22Rv1 (cell line): ENCODE results near the gene FBXO30.

ENCODE experiments used
- H3K27ac ChIP-seq: fragments of 450-650 bp; 2 replicates; pipeline ENCODE4 v1.5.1; 2017
- CTCF ChIP-seq: fragments of 450-650 bp; IDR thresholded peaks from 2 replicates; pipeline ENCODE4 v1.5.1; 2017; ENCODE audit warnings: mild to moderate bottlenecking
- ZFX ChIP-seq: fragments of 450-650 bp; IDR thresholded peaks from 2 replicates; pipeline ENCODE4 v1.6.1; 2017; ENCODE audit warnings: antibody characterized with exemption, borderline replicate concordance

FBXO30 gene

GRCh38 chr6:145787688-145788087 lies 26.9 kb downstream of the FBXO30 start:
- TF ChIP-seq ZFX (no peak), CTCF (no peak)
- H3K27ac ChIP-seq = no peak overlapping the region

- TF ChIP-seq CTCF = no peak
- TF ChIP-seq ZFX = no peak
- H3K27ac ChIP-seq = no peak overlapping the region
Observed at GRCh38 chr6:145784683-145785082, 29.9 kb downstream of the FBXO30 start.

GRCh38 chr6:145783796-145784195 lies 30.8 kb downstream of the FBXO30 start:
- no peak overlapping the region for H3K27ac ChIP-seq
- TF ChIP-seq CTCF (no peak), ZFX (no peak)

- TF ChIP-seq ZFX (no peak), CTCF (no peak)
- H3K27ac ChIP-seq = no peak overlapping the region
Observed at GRCh38 chr6:145772846-145773245, 41.7 kb downstream of the FBXO30 start.

GRCh38 chr6:145765449-145765848 lies 49.1 kb downstream of the FBXO30 start:
- H3K27ac ChIP-seq = no peak overlapping the region
- TF ChIP-seq CTCF (no peak), ZFX (no peak)

- TF ChIP-seq ZFX (no peak), CTCF (no peak)
- H3K27ac ChIP-seq = peak overlapping the region; percentile 21
Observed at GRCh38 chr6:145763742-145764141, 50.9 kb downstream of the FBXO30 start.

GRCh38 chr6:145761584-145761983 lies 53.0 kb downstream of the FBXO30 start:
- no peak for TF ChIP-seq ZFX
- TF ChIP-seq CTCF = no peak
- no peak overlapping the region for H3K27ac ChIP-seq
